DND-41 (cell line): Measurements from ENCODE around the gene KRT15.

Experiments used
- CTCF ChIP-seq: IDR thresholded peaks from 2 replicates; pipeline ENCODE4 v1.5.1; 2012; ENCODE audit warnings: borderline replicate concordance, low read length, moderate library complexity, mild to moderate bottlenecking; ENCODE audit not compliant: poor library complexity, severe bottlenecking; ENCODE audit errors: extremely low read depth
- EZH2 ChIP-seq: IDR thresholded peaks from 3 replicates; pipeline ENCODE4 v1.6.1; 2012; ENCODE audit warnings: borderline replicate concordance, low read depth, mild to moderate bottlenecking, moderate library complexity, low read length, inconsistent platforms; ENCODE audit not compliant: severe bottlenecking

- TF ChIP-seq CTCF: no peak
- no peak for TF ChIP-seq EZH2
These were observed 34.5 kb upstream of the KRT15 start for GRCh38 chr17:41553176-41553575.
